Stimulated activated CD8-positive, alpha-beta memory T cell treated with anti-CD3 and anti-CD28 coated beads, Interleukin-7, amount 100 ng/mL, for 4 hours (primary cell): ENCODE results near the gene ICAM5.

ENCODE experiments used
- DNase-seq, 2 donors: peaks; one replicate each; pipeline ENCODE4 v3.0.0-alpha.2; 2020; ENCODE audit warnings: low read depth in 2 of 2

Gene ICAM5

DNA sequence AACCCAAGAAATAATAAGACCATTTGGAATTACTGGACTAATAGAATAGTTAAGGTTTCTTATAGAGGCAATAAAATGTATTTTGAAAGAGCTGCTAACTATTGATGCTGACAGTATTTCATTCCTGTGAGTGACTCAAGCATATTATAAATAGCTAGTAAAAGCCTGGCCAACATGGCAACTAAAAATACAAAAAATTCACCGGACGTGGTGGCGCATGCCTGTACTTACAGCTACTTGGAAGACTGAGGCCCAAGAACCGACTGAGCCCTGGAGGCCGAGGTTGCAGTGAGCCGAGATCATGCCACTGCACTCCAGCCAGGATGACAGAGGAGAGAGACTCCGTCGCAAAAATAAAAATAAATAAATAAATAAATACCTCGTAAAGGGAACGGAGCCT is 55.0 kb downstream of the ICAM5 start:
- DNase-seq = no peak
